HG03097 (cell line): Measurements from ENCODE around the gene KRT40.

Experiments
- ATAC-seq: cut with Tn5 transposase; IDR thresholded peaks from one replicate; pipeline ENCODE4 v1.9.1; 2021; ENCODE audit not compliant: unreplicated experiment, low FRiP score

KRT40 gene

GRCh38 chr17:40997361-40997760, 13.2 kb upstream of the KRT40 start:
- no peak for ATAC-seq

DNA sequence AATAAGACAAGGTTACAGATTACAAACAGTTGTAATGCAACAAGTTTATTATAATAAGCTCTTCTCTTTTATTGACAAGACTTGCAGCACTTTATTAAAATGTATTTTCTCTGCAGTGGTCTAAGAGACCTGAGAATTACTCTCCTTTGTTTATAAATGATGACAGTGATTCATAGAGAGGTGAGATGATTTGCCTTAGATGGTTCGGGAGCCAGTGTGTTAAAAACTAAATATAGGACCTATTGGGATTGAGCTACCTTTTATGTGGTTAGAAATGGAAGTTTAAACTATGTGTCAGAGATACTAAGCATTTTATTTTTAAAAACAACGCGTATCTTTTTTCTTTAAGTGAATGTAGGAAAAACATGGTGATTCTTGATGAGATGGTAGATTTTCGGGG, 12.7 kb upstream of the KRT40 start:
- no peak for ATAC-seq

- ATAC-seq, result no peak
These were observed 11.0 kb upstream of the KRT40 start for GRCh38 chr17:40995116-40995515.

GRCh38 chr17:40993839-40994238, 9.7 kb upstream of the KRT40 start, which contains the start of gene KRTAP3-3:
Gene KRTAP3-3 (minus strand): TSS chr17:40994164. CDS start chr17:40994097, 67 bp downstream.
- no peak for ATAC-seq

- no peak for ATAC-seq
These were observed 9.0 kb upstream of the KRT40 start for GRCh38 chr17:40993084-40993483.

DNA sequence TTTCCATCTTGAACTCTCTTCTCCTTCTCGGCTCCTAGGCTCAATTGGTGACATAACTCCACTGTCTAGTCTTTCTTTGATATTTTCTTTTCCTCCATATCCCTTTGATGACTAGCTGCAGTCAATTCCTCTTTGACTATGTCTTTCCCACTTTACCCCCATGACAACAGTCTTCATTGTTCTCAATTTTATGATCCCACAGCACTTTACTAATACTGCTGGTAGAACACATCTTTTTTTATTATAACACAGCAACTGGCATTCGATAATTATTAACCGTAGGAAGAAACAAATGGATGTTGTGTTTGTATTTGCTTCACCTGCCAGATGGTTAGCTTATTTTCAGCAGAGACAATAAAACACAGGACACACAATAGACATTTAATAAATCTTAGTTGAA, 8.5 kb upstream of the KRT40 start:
- no peak for ATAC-seq

DNA sequence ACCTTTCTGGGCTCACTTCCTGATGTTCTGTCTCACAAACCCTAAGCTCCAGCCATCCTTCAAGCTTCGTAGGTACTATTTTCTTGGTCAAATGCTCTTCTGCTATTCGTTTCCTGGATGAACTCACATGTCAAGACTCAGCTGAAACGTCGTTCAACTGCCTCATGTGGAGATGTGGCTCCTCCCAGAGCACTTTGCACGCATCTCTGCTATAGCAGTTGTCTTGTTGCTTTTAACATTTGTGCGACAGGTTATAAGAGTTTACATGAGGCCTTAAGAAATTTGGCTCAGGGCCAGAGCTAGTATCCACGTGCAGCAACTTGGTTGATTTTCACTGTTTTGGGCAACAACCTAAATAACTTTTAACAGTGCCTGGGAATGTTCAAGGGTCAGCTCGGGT, 2.8 kb upstream of the KRT40 start:
- ATAC-seq, result no peak

DNA sequence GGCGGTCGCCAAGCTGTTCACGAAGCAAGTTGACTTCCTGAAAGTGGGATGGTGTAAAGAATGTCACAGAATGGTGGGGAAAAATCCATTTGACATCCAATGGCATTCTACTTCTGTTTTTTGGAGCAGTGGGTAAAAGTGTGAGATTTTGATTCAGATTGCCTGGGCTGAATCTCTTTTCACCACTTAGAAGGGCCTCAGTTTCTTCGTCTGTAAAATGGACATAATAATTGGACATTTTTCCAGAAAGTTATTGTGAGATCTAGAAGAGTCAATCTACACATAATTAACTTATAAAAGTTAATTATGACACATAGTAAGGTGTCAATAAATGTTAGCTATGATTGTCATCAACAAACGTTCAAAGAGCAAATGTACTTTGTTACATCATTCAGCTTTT, 3.0 kb downstream of the KRT40 start:
- no peak for ATAC-seq

GRCh38 chr17:40980596-40980995, 3.5 kb downstream of the KRT40 start:
- no peak for ATAC-seq

DNA sequence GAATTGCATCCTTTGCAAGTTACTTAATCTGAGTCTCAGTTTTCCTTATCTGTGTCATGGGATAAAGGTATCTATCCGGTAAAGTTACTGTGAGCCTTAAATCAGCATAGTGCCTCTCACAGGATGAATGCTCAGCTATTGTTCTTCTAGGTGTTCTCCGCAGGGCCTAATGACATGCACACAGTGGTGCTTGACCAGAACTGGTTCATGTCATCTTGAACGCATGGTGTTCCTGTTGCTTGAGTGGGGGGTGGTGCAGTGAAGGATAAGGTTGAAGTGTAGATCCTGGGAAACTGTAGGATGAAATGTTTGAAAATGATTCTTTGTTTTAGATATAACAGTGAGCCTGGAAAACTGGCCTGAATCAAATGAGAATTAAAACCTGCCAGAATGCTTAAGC, 4.0 kb downstream of the KRT40 start:
- ATAC-seq, result no peak

GRCh38 chr17:40978575-40979151, 5.5 kb downstream of the KRT40 start:
- no peak for ATAC-seq

- ATAC-seq, result no peak
These were observed 8.6 kb downstream of the KRT40 start for GRCh38 chr17:40975516-40975915.

DNA sequence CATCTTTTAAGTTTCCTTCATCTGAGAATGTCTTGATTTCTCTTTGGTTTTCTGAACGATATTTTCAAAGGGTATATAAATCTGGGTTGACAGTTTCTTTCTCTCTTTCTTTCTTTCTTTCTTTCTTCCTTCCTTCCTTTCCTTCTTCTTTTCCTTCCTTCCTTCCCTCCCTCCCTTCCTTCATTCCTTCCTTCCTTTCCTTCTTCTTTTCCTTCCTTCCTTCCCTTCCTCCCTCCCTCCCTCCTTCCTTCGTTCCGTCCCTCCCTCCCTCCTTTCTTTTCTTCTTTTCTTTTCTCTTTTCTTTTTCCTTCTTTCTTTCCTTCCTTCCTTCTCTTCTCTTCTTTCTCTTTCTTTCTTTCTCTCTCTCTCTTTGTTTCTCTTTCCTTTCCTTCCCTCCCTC, 9.8 kb downstream of the KRT40 start:
- no peak for ATAC-seq

DNA sequence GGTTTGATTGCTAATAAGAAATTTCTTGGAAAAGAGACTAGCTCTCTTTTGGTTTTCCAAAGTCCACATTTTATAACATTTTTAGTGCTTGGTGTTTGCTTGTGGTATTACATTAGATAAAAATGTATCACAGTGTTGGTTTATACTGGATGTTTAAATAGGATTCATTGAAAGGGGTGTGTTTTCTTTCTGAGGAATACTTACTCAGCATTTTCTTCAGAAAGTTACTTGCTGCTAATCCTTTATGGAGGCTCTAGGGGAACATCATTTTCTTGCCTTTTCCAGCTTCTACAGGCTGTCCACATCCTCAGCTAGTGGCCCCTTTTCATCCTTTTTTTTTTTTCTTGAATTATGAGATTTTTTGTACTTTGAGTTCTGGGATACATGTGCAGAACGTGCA, 16.5 kb downstream of the KRT40 start:
- no peak for ATAC-seq

- no peak for ATAC-seq
These were observed 17.3 kb downstream of the KRT40 start, which contains the start of gene KRT39 for GRCh38 chr17:40966848-40967247. Gene KRT39 (minus strand): TSS chr17:40966948. CDS start chr17:40966856, 92 bp downstream.

GRCh38 chr17:40963838-40964237, 20.3 kb downstream of the KRT40 start:
- no peak for ATAC-seq

DNA sequence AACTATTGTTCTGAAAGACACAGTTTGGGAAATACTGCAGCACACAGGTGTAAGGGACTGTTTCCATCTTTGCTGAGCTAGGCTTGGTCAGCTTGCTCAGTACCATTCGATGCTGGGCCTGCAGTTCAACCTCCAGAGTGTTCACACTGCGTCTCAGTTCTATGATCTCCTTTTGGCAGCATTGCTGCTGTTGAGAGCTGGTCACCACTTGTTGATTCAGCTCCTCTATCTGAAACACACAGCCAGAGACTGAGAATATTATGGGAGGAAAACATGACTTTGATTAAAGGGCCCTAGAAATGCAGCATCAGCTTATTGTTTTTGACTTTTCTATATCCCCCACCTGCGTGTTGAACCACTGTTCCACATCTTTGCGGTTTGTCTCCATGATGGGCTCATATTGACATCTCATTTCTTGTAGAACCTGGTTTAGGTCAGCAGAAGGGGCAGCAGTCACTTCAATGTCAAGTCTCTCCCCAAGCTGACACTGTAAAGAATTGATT, 22.0 kb downstream of the KRT40 start:
- ATAC-seq, result no peak

DNA sequence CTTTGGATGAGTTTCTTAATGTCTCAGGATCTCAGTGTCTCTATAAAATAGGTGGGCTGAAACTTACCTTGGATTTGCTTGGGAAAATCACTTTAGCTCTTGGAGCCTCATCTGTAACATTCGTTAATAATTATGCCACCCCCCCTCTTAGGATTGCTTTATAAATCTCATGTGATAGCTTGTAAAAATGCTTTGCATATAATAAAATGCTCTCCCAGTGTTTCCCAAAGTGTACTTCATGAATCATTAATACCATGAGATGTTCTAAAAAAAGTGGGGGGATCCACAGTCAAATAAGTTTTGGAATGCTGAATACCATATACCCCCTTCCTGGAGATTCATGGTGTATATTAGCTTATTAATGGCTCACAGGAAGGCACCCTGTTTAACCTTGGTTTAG, 22.5 kb downstream of the KRT40 start:
- no peak for ATAC-seq

- no peak for ATAC-seq
These were observed 24.0 kb downstream of the KRT40 start for GRCh38 chr17:40960144-40960543.

DNA sequence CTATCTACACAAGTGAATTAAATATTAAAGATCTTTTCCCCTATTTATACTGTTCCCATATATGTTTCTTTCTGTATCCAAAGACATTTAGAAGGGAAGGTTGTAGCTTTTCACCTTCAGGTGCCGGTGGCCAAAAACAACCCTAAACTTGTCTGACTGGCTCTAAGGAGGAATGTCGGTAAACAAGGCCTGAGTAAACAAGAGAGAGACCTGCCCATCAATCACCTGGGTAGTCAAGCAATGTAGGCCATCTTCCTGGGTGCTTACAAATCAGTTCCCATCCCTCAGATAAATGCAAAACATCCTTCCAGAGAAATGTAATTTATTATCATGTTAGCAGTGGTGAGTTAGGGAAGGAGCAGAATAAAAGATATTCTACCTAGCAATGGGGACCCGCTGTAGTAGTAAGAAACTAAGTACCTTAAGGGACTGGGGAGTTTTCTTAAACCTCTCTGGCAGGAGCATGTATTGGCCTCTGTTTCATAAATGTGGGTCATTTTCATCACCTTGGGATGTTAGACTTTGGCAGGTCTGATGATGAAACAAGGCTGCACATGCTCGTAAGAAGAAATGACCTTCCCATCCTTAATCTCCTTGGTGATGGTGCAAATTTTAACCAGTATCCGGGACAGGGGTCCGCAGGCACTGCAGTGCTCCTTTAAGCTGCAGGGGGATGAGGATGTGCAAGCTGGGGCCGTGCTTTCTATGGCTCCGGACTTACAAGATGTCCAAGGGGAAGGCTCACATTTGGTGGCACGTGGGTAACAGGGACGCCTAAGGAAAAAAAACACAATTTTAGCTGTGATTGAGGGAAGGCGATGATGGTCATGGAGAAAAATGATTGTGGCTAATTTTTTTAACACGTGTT, 25.8 kb downstream of the KRT40 start:
- ATAC-seq, result no peak

DNA sequence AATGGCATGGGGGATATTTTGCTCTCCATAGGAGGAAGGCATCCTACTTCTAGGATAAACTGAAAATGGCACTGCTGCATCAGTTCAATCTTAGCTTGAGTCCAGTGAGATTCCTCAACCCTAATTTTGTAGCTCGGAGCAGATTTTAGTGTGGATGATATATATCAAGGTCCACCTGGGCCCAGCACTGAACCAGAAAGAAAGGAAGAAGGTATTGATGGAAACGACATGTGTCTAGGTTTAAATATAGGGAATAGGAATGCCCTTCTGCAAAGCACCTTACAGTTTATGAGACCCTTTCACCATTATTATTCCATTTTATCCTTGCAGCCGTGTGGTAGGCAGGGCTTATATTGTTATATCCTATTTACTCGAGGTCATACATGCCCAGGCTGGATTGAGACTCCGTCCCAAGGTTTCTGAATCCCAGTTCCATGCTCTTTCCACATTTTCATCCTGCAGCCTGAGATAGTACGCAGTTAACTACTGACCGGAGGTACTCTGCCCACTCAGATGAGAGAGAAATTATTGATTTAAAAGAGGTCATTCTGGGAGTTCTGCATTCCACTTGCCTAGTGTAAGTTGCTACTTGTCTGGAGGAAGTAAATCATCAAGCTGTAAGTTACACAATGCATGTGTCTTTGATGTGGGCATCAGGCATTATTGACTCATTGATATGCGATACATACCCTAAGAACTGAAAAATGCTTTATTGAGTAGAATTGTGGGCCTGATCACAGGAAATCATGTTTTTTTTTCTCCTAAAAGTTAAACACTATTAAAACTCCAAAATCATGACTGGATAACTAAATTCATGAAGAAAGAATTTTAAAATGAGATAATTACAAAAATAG, 27.5 kb downstream of the KRT40 start:
- ATAC-seq, result no peak
